ENCODE measurements around the gene AGAP1.

Gene AGAP1

GRCh38 chr2:236180076-236180816 is 686.4 kb downstream of the AGAP1 start:
- no peak for DNase-seq (ENCODE audit: low read depth, low spot score)

- no peak for DNase-seq (ENCODE audit: low read depth, low spot score)
Observed at GRCh38 chr2:236180831-236181453, 687.1 kb downstream of the AGAP1 start.
